ENCODE results near the gene UNKL.

Gene UNKL

GRCh38 chr16:1322407-1322806 lies 92.1 kb downstream of the UNKL start:
- DNase-seq = no peak

- DNase-seq = no peak
Measured at GRCh38 chr16:1320658-1321240, 93.8 kb downstream of the UNKL start.

GRCh38 chr16:1320097-1320496 lies 94.4 kb downstream of the UNKL start:
- DNase-seq = no peak

GRCh38 chr16:1319041-1319440 lies 95.5 kb downstream of the UNKL start:
- DNase-seq = no peak

- no peak for DNase-seq
Measured at GRCh38 chr16:1318268-1318545, 96.3 kb downstream of the UNKL start.

- no peak for DNase-seq
Measured at GRCh38 chr16:1317479-1318267, 96.8 kb downstream of the UNKL start.

- DNase-seq = no peak
Measured at GRCh38 chr16:1316033-1316405, 98.5 kb downstream of the UNKL start.

- no peak for DNase-seq
Measured at GRCh38 chr16:1315081-1316032, 99.1 kb downstream of the UNKL start.

- no peak for DNase-seq
Measured at GRCh38 chr16:1314399-1315068, 100.0 kb downstream of the UNKL start.

GRCh38 chr16:1313721-1314369 lies 100.7 kb downstream of the UNKL start:
- no peak for DNase-seq
